GM12892 (cell line): ENCODE measurements around the gene SEC16B.

ENCODE experiments used
- POLR2A ChIP-seq: IDR thresholded peaks from 2 replicates; pipeline ENCODE4 v1.6.1; 2011; ENCODE audit warnings: low read depth, low read length, control low read depth
- POLR2AphosphoS5 ChIP-seq: IDR thresholded peaks from 2 replicates; pipeline ENCODE4 v1.6.1; 2011; ENCODE audit warnings: low read depth, low read length, control low read depth
- TAF1 ChIP-seq: IDR thresholded peaks from 2 replicates; pipeline ENCODE4 v1.6.1; 2011; ENCODE audit warnings: low read depth, mild to moderate bottlenecking, control low read depth, low read length, borderline replicate concordance

DNA sequence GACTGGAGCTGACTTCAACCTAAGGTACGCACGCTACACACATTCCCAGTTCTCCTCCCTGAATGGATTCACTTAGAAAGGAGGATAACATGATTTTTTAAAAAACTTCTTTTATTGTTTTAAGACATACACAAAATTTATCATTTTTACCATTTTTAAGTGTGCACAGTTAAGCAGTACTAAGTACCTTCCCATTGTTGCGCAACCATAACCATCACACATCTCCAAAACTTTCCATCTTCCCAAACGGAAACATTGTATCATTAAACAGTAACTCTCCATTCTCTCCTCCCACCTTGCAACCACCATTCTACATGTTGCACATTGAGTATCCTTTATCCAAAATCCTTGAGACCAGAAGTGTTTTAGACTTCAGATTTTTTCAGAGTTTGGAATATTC, 36.2 kb upstream of the SEC16B start:
- TF ChIP-seq POLR2AphosphoS5 (no peak), POLR2A (no peak), TAF1 (no peak)
